Body of pancreas (tissue), 4 donors: ENCODE measurements around the gene KRI1. TPM values are rescaled to one million over a fixed set of nuclear protein-coding genes. Genes with fewer than 3 reads are reported as not detected.
"Not testable (repeated sequence)": the region's sequence is repeated elsewhere in the genome, so short reads cannot be mapped to it uniquely, and the experiment has no call there.

Experiments
- ATAC-seq: fragments of 150-250 bp; one replicate; pipeline ENCODE4 v1.9.1; 2016
- DNase-seq, 4 donors: peaks; one replicate each; pipeline ENCODE4 v3.0.0-alpha.2; 2019
- H3K27ac ChIP-seq, 4 donors: fragments of 200-600 bp; sonication (generic); 1 replicate in 3 of 4; 2 replicates in 1 of 4; pipeline versions ENCODE4 v1.5.1 to v1.6.1; 2016 to 2019; ENCODE audit warnings: mild to moderate bottlenecking in 1 of 4, mixed read lengths in 1 of 4, moderate library complexity in 1 of 4
- H3K27me3 ChIP-seq, 2 donors: fragments of 200-600 bp; sonication (generic); one replicate each; pipeline ENCODE4 v1.6.0; 2016; ENCODE audit warnings: mild to moderate bottlenecking in 1 of 2
- H3K36me3 ChIP-seq, 2 donors: fragments of 200-600 bp; sonication (generic); replicated peaks in 1 of 2; 2 replicates each; pipeline ENCODE4 v1.5.1; 2016; ENCODE audit warnings: low read depth in 2 of 2; ENCODE audit not compliant: insufficient read depth in 1 of 2
- H3K4me1 ChIP-seq: fragments of 200-600 bp; sonication (generic); one replicate; pipeline ENCODE4 v1.6.0; 2016
- H3K4me3 ChIP-seq, 2 donors: fragments of 200-600 bp; sonication (generic); 1 replicate in 1 of 2; 2 replicates in 1 of 2; pipeline ENCODE4 v1.5.1; 2016 to 2019
- H3K9me3 ChIP-seq, 3 donors: fragments of 200-600 bp; sonication (generic); 1 replicate in 2 of 3; 2 replicates in 1 of 3; pipeline ENCODE4 v1.5.1; 2016
- POLR2A ChIP-seq, 3 donors: fragments of 450-650 bp; IDR thresholded peaks; one replicate each; pipeline ENCODE4 v1.6.1; 2016; ENCODE audit warnings: antibody characterized with exemption in 3 of 3, mild to moderate bottlenecking in 2 of 3
- WGBS, 2 donors: methylation state at CpG; one replicate each; pipeline ENCODE4 v1.1.5; 2017; 5-methylcytosine and 5-hydroxymethylcytosine counted together
- intact Hi-C: fragments of 100-400 bp; cut with DNase I; formaldehyde crosslinking; loops from one replicate; pipeline ENCODE4 v1.15.1; 2023
- total RNA-seq, 2 donors: library from RNA; depleted of rRNA; stranded (reverse); fragments of >200 nt; gene quantifications; one replicate each; pipeline ENCODE4 v1.1.0, GENCODE V29; 2016
- TF ChIP-seq, protein P1 (sequence below), 7 experiments: fragments of 450-650 bp in 4 of 7; fragments of 200-600 bp in 3 of 7; sonication (generic) in 3 of 7; IDR thresholded peaks; one replicate each; pipeline ENCODE4 v1.5.1; 2016 to 2019; ENCODE audit warnings: antibody characterized with exemption in 7 of 7

KRI1 gene
- total RNA-seq, 2 donors from 2014 or later = 24.1 to 28.8 TPM

DNA sequence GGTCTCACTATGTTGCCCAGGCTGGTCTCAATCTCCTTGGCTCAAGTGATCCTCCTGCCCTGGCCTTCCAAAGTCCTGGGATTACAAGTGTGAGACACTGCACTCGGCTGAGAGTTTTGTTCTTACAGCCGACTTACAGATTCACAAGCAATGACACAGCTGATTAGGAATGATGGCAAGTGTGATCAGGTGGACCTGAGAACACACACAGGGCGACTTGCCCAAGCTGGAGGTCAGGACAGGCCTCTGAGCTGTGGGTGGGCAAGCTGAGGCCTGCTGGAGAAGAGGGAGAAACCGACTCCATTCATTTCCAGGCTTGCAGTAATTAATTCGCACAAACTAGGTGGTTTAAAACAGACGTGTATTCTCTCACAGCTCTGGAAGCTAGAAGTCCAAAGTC is 30.2 kb downstream of the KRI1 start:
- Histone ChIP-seq H3K4me1 (no peaks in the 10 kb centered on the region), H3K36me3 (no peaks in the 10 kb centered on the region), H3K4me3 (no peak overlapping the region), H3K27ac (no peak overlapping the region), H3K27me3 (no peaks in the 10 kb centered on the region), H3K9me3 (no peaks in the 10 kb centered on the region)
- 59 to 80% methylated on average over 5 to 6 of the region's 6 CpGs for WGBS, 2 donors
- ATAC-seq (no peak), DNase-seq (no peak)
- TF ChIP-seq POLR2A (IDR thresholded peaks at IDR 0.05) = no peak
- TF ChIP-seq, protein P1, sequence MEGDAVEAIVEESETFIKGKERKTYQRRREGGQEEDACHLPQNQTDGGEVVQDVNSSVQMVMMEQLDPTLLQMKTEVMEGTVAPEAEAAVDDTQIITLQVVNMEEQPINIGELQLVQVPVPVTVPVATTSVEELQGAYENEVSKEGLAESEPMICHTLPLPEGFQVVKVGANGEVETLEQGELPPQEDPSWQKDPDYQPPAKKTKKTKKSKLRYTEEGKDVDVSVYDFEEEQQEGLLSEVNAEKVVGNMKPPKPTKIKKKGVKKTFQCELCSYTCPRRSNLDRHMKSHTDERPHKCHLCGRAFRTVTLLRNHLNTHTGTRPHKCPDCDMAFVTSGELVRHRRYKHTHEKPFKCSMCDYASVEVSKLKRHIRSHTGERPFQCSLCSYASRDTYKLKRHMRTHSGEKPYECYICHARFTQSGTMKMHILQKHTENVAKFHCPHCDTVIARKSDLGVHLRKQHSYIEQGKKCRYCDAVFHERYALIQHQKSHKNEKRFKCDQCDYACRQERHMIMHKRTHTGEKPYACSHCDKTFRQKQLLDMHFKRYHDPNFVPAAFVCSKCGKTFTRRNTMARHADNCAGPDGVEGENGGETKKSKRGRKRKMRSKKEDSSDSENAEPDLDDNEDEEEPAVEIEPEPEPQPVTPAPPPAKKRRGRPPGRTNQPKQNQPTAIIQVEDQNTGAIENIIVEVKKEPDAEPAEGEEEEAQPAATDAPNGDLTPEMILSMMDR (IDR thresholded peaks at IDR 0.05) = no peak
- intact Hi-C loops = no loop called here

DNA sequence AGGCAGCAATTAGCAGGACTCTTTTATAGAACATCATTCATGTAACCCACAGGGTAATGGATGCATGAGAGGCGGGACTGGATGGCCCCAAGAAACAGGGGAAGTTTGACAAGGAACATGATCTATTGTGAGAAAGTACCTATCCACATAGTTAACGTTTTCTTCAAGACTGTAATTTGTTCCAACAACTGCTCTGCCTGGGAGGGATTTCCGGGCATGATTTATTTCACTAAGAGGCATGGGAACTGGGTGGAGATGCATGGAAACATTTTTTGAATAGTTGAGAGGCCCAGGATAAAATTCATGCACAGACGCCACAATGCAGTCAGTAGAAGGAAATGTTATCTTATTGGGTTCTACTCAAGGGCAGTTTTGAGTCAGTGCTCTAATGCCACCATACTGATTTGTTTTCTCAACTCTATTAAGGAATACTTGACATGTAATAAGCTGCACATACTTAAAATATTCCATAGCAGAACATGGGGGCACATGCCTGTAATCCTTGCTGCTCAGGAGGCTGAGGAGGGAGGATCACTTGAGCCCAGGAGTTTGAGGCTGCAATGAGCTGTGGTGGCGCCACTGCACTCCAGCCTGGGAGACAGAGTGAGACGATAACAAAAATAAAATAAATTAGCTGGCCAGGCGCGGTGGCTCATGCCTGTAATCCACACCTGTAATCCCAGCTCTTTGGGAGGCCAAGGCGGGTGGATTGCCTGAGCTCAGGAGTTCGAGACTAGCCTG is 32.0 kb downstream of the KRI1 start:
- DNase-seq = no peak
- no peak overlapping the region for H3K27ac ChIP-seq
- H3K9me3 ChIP-seq = no peaks in the 10 kb centered on the region
- 68 to 76% methylated on average over 10 of the region's 10 CpGs for whole genome bisulfite sequencing, 2 donors
- no peak for TF ChIP-seq POLR2A (IDR thresholded peaks at IDR 0.05)
- TF ChIP-seq, protein P1 (IDR thresholded peaks at IDR 0.05) = no peak
- no peaks in the 10 kb centered on the region for H3K4me1 ChIP-seq
- no peaks in the 10 kb centered on the region for H3K36me3 ChIP-seq
- intact Hi-C loops = no loop called here
- H3K4me3 ChIP-seq = no peak overlapping the region
- no peak for ATAC-seq
- no peaks in the 10 kb centered on the region for H3K27me3 ChIP-seq

GRCh38 chr19:10532457-10532856 is 33.4 kb downstream of the KRI1 start:
- no peak for DNase-seq
- whole genome bisulfite sequencing, 2 donors = 100% methylated on average over 1 of the region's 1 CpG
- no peak for TF ChIP-seq POLR2A (IDR thresholded peaks at IDR 0.05)
- TF ChIP-seq, protein P1 (IDR thresholded peaks at IDR 0.05) = no peak
- no peak overlapping the region for H3K27ac ChIP-seq
- ATAC-seq = no peak
- H3K4me1 ChIP-seq = no peaks in the 10 kb centered on the region
- intact Hi-C loops = no loop called here
- no peaks in the 10 kb centered on the region for H3K36me3 ChIP-seq
- no peak overlapping the region for H3K4me3 ChIP-seq
- H3K9me3 ChIP-seq = no peaks in the 10 kb centered on the region
- no peaks in the 10 kb centered on the region for H3K27me3 ChIP-seq

- H3K4me3 ChIP-seq, DNase-seq, H3K27ac ChIP-seq, intact Hi-C loops, H3K27me3 ChIP-seq, H3K4me1 ChIP-seq, H3K36me3 ChIP-seq, H3K9me3 ChIP-seq, ATAC-seq: not testable (repeated sequence)
- 90 to 94% methylated on average over 8 of the region's 8 CpGs for WGBS, 2 donors
These were observed 38.9 kb downstream of the KRI1 start for GRCh38 chr19:10526887-10527286.

DNA sequence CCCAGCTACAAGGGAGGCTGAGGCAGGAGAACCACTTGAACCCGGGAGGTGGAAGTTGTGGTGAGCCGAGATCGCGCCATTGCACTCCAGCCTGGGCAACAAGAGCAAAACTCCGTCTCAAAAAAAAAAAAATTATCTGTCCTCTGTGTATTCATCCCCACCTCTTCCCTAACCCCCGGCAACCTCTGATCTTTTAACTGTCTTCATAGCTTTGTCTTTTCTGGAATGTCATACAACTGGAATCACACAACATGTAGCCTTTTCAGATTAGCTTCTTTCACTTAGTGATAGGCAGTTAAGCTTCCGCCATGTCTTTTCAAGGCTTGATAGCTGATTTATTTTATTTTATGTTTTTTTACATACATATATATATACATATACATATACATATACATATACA is 40.2 kb downstream of the KRI1 start:
- 88 to 94% methylated on average over 7 of the region's 7 CpGs for WGBS, 2 donors
- DNase-seq = no peak
- intact Hi-C loops = no loop called here

More for the DNA sequence above, 40.2 kb downstream of the KRI1 start:
- no peak for ATAC-seq
- TF ChIP-seq, protein P1 (IDR thresholded peaks at IDR 0.05) = no peak
- no peak for TF ChIP-seq POLR2A (IDR thresholded peaks at IDR 0.05)
- Histone ChIP-seq H3K27me3 (no peaks in the 10 kb centered on the region), H3K36me3 (no peaks in the 10 kb centered on the region), H3K27ac (no peak overlapping the region), H3K4me3 (no peak overlapping the region), H3K4me1 (peaks cover 16% of the 10 kb centered on the region), H3K9me3 (no peaks in the 10 kb centered on the region)
